Stromal cell of bone marrow (primary cell): ENCODE results near the gene ITGB5.
"Not testable (repeated sequence)": the region's sequence is repeated elsewhere in the genome, so short reads cannot be mapped to it uniquely, and the experiment has no call there.

ENCODE experiments used
- DNase-seq: peaks from one replicate; pipeline ENCODE4 v3.0.0-alpha.2; 2012; ENCODE audit warnings: low read depth

The ITGB5 gene

DNA sequence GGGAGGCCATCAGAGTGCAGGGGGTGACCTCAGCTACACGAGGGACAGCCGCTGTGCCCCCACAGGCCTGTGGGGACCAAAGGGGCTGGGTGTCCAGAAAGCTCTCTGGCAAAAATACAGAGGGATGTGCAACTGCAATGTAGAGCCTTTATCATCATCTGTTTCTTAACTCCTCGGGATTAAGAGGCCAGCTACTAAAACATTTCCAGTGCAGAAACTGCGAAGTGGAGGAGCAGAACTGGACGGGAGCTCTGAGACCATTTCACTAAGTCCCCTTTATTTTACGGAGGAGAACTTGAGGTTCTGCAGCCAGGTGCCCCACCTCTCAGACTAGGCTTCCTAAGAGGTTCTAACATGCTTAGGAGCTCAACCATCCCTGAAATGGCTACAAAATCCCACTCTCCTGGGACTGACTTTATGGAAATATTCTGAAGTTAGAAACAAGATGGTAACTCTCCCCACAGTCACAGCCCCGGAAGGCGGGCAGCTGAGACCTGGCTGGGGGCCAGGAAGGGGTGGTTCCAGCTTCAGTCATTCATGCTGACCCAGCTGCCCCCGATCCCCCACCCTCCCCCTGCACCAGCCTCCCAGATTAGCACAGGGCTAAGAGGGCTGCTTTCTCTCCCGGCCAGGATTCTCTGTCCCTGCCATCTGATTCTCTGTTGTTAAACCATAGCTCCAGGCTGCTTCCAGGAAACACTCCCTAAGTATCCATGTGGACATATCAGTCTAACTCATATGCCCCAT, 116.7 kb downstream of the ITGB5 start:
- no peak for DNase-seq

DNA sequence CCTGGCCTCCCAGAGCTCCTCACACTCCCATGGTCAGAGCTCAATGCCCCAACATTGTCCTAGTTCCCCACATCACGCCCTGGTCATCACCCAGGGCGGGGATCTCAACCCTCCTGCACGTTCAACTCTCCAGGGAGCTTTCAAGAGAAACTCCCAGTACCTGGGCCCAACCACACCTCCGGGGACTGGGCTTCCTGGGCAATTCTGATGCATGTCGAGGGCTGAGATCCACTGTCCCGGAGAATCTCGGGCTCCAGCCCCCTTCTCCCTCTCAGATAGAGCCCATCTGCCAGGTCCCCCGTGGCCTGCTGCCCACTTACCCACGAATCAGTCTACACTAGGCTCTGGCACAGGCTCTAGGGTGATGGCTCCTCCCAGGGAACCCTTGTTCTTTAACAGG, 117.7 kb downstream of the ITGB5 start:
- DNase-seq = no peak

DNA sequence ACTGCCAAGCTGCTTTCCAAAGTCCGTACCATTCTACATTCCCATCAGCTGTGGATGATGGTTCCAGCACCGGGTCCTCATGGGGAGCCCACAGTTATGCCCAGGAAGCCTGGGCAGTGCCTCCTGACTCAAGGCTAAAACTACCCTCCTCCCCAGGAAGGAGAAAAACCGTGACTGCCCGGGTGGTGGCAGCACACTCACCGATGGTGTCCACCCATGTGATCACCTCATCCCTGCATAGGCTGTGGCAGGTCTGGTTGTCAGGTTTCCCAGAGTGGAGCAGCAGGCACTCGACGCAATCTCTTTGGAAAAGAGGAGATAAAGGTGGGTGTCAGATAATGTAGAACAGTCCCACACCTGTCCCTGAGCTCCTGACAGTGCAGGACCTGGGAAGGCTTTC, 118.4 kb downstream of the ITGB5 start:
- DNase-seq = no peak

DNA sequence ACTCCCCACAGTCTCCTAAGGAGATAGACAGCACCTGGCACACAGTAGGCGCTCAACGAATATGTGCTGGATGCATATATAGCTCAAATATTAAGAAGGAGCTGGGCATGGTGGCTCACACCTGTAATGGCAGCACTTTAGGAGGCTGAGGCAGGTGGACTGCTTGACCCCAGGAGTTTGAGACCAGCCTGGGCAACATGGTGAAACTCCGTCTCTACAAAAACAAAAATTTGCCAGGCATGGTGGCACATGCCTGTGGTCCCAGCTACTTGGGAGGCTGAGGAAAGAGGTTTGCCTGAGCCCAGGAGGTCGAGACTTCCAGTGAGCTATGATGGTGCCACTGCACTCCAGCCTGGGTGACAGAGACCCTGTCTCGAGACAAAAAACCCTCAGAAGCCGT, 119.5 kb downstream of the ITGB5 start:
- no peak for DNase-seq

DNA sequence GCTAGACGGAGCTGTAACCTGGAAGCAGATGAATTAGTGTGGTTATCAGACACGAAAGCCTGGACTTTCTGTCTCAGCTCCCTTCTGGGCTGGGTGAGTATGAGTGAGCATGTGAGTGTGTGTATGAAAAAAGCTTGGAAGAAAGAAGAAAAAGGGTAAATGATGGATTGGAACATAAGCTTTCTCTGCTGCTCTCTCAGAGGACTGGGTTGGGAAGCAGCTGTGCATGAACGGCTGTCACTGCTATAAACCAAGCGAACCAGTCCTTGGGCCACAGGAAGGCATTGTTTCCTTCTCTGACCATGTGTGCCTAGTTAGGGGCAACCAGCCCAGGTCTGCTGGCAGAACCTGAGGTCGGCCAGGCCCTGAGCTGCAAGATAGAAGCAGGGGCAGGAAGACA, 119.9 kb downstream of the ITGB5 start:
- no peak for DNase-seq

DNA sequence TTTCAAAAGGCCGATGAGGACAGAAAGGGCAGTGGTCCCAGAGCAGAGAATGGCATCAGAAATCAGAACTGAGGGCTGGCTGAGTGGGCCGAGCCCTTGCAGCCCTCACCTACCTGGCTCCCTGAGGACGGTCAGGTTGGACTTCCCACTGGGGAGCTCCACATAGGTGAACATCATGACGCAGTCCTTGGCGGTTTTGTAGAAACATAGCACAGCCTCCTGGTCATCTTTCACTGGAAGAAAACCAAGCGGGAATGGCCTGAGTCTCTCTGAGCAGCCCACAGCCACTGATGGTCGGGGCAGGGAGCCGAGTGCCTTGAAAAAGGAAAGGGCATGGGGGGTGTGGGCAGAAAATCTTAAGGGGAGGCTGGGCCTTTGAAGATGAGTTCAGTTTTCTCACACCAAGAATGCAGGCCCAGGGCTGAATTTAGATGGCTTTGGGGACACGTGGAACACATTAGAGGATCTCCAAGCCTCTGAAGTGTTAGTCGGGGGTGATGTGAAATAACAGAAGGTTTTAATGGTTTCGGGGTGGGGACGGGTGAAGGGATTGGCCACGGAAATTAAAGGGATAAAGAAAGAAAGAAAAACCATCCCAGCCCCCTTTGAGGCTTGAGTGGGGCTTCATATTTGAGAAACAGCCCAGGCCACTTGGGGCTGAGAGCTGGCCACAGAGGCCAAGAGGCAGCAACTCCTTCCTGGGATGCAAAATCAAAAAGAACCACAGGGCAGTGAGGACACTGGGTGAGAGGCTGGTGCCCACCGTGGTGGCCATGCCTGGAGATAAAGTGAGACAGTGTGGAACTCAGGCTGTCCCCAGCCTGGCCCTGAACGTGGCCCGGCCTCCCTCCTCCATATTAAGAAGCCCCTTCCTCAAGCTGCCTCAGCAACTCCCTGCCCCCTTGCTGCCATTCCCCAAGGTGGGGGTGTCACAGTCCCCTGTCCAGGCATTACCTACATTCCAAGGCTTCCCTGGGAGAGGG, 120.8 kb downstream of the ITGB5 start:
- no peak for DNase-seq

DNA sequence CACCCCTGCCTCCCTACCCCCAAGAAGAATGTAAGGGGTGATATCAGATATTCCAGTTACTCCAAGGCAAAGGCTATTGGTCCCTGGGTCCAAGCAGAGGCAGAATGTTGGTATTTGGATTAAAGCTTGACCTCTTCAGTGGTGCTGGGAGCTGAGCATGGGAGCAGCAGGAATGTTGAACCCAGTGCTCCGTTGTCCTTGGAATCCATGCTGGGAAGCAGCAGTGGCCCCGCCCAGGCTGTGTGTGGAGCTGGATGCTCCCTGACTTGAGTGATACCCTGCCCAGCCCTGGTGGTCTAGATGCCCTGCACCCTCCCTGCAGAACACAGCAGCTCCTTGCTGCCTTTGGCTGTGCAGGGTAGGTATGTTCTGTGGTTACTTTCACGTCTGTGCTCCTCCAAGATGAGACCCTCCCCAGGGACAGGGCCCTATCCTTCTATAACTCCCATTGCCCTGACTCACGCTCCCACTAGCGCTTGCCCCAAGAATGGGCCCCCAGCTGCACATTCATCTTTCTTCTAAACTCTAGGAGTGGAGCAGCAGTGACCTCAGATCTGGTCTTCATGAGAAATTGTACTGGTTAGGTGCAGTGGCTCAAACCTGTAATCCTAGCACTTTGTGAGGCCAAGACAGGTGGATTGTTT, 121.8 kb downstream of the ITGB5 start:
- DNase-seq = no peak

DNA sequence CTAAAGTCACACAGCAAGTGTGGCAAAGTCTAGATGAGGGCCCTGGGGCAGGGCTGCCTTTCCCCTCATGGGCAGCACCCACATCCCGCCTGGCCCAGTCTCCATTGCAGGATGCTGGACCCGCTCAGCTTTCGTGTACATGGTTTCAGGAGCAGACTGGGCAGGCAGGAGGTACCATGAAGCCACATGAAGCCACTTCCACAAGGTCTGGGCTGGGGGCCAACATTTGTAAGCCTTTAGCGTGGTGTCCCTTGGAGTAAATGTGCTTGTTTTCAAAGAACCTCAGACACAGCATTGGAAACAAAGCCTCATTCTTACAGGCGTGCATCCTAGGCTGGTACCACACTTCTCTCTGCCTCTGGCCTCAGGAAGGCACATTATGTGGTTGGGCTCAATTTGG, 122.4 kb downstream of the ITGB5 start:
- no peak for DNase-seq

DNA sequence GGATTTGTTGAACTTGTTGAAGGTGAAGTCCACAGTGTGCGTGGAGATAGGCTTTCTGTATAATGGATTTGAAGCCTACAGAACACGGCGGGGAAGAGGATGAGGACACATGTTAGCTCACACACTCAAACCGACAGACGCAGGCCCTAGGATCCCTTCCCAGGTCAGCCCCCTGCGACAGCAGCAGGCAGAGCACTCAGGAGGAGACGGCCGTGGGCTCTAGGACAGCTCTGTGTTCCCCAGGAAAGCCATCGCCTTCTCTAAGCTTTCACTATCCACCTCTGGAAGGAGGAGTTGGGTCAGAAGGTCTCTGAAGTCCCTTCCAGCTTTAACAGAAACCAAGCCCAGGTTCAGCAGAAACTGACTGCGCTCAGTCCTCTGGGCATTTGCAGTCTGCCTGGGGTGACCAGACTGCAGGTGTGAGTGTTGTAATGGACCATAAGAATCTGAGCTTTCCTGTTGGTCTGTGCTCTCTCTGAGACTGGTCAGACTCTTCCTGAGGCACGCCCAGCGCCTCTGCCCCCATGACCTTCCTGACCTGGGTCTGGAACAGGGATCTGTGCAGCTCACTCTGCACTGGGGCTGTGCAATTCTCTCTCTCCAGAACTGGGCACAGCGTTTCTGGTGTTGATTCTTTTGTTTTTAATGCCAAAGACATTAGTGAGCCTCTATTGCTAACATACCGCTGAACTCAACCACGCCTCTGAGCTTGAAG, 123.4 kb downstream of the ITGB5 start:
- no peak for DNase-seq

DNA sequence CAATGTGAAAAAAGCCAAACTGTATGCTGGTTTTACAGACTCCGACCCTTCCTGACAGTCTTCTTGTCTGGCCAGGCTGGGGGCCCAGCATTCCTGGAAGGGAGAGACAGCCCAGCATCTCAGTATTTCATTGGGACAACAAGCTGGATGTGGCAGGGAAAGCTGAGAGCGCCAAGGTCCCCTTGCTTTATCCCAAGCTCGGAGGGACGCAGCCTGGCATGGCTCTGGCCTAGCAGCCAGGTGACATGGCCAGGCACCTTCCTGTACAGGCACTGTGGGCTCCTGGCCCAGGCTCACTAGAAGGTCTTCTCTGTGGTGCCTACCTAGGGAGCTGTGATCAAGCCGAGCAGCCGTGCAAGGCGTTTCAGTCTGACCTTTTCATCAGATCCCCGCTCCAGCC, 124.0 kb downstream of the ITGB5 start:
- DNase-seq = no peak

DNA sequence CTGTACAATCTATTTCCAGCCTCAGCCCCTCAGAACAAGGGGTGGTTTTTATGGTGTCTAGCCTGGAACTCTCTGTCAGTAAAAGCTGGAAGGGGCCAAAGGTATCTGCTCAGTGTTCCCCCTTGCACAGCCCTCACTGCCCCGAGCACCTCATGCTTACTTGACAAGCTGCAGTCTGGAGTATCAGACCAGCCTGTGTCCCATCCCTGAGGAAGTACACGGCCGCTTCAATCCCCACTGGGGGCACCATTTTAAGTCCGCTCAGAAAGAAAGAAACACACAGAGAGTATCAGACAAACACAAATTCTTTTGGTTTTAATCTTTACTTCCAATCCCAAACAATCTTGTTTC, 124.5 kb downstream of the ITGB5 start:
- DNase-seq = no peak

DNA sequence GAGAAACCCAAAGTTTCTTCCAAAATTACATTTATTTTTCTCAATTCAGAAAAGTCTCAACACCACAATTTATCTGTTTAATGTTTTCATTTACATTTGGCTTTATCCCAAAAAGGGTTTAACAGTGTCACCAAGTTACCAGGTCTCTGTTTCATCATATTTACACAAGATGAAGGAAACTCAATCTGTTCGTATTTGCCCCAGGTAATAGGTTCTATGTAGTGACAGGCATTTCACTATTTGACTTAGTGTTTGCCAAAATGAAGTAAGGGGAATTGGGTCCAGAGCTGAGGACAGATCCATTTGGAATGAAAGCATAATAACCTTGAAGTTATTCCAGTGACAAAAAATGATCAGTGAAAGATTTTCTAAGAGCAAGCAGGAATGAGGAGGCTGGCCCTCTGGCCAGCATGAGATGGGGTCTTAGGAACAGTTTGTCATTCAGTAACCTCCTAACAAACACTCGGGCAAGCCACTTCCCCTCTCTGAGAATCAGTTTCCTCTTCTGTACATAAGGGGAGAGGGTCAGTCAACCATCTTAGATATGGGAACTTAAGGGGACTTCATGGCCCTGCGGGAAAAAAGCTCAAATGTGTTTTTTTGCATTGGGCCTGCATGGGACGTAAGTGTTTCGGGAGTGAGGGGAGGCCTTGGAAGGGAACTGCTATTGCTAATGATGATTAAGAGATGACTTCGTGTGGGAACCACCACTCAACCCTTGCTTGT, 125.1 kb downstream of the ITGB5 start:
- DNase-seq = no peak

DNA sequence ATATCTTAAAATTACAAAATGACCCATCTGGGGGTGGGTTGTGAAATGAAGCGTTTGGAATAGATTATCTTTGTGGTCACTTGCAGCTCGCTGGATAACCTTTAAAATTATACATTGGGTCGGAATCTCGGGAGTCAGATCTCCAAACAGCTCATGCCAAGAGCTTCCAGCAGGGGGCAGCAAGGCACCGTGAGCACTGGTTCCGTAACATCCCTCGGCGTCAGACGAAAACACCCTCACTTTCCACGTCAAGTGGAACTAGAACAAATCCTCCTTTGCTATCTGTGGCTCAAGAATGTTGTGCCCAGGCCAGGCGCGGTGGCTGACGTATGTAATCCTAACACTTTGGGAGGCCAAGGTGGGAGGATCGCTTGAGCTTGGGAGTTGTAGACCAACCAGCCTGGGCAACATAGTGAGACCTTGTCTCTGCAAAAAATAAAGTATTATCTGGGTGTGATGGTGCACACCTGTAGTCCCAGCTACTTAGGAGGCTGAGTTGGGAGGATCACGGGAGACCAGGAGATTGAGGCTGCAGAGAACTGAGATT, 125.8 kb downstream of the ITGB5 start:
- peak; percentile 76 for DNase-seq

DNA sequence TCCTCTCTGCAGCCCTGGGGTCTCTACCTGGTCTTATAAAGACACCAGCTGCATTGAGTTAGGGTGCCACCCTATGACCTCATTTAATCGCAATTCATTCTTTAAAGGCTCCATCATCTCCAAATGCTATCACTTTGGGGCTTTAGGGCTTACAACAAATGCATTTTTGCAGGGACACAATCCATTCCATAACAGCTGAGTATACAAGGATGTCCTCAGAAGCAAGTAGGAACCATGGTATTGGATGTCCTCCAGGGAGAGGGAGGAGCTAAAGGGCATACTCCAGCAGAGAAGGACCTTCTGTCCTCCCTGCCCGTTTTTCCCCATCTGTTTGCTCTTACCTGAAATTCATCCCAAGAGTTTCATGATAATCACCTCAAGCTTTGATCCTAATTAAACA, 126.6 kb downstream of the ITGB5 start:
- DNase-seq = peak; percentile 36

DNA sequence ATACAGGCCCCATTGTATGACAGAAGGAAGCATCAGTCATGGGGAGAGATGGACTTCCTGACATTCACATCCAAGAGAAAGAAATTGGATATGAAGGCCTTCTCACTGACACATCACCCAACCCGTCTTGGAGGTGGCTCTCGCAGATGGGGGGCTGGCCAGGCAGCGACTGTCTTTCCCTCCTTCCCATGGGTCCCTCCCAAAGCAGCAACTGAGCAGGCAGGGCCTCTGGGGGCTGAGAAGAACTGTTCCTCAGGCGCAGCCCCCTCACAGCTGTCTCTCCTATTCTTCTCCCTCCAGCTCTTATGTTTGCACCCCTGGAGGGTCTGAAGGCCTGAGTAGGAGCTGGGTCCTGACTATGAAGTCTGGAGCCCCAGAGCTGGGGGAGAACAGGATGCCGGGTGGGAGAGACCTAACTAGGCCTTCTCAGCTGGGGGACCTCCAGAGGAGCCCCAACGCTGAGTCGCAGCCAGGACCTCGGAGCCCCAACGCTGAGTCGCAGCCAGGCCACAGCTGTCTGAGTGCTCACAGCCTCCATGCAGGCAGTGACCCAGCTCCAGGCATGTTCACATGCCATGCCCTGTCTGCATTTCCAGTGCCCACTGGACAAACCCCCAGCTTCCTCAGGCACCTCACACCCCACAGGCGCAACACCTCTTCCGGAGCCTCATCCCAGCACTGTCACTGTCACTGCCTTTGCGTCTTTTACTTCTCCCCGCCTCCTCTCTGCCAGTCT, 127.3 kb downstream of the ITGB5 start:
- no peak for DNase-seq

DNA sequence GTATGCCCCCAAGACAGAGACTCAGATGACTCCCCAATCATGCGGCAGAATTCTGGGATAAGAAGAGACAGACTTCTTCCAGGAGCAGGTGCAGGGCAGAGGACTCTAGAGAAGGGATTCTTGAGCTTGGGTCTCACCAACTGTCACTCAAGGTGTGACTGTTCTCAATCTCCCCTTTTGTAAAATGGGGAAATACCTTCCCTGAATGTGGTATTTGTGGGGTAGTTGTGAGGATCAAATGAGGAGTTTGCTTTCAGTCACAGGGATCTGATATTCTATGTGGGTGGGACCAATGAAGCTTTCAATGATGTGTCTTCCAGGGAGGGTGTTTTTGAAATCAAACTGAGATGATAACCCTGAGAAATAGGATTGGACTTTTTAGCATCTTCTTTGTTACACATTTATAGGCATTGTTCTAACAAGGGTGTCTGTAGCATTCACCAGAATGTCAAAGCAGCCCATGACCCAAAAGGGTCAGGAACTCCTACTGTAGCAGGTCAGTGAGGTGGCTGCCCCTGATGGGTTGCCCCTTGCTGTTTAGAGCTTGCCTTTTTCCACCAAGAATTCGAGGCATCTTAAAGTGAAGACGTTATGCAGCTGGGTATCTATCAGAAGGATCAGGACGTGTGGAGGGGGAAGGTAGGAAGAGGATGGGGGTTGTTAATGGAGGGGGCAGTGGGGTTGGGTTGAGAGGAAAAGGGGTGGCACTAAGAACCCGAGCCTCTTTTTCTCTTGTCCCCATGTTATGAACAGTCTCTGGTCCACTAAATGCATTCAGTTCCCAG, 128.1 kb downstream of the ITGB5 start:
- DNase-seq = no peak

DNA sequence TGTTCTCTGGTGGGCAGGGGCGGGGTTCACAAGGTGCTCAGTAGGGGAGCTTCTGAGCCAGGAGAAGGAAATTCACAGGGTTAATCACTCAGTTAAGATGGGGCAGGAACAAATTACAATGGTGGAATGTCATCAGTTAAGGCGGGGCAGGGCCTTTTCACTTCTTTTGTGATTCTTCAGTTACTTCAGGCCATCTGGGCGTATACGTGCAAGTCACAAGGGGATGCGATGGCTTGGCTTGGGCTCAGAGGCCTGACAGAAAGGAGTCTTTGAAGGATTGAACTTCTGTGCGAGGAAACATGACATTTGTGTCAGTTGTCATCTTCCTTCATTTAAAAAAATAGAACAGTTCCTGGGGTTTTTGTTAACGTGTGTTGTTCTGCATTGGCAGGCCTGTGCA, 129.2 kb downstream of the ITGB5 start:
- DNase-seq = not testable (repeated sequence)

DNA sequence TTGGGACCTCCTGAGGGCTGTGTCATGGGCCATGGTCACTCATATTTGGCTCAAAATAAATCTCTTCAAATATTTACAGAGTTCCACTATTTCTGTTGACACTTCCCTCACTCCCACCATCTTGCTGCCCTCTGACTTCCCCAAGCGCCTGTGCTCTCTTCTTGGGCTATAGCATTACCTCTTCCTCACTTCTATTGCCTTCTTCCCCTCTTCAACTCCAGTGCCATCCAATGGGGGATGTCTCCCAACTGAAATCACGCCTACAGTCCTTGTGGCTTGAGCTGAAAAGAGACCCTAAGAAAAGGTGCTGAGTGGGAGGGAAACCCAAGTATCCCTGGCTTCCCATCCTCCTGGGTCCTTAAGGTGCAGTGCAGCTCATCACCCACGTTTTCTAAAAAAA, 135.1 kb downstream of the ITGB5 start:
- no peak for DNase-seq

DNA sequence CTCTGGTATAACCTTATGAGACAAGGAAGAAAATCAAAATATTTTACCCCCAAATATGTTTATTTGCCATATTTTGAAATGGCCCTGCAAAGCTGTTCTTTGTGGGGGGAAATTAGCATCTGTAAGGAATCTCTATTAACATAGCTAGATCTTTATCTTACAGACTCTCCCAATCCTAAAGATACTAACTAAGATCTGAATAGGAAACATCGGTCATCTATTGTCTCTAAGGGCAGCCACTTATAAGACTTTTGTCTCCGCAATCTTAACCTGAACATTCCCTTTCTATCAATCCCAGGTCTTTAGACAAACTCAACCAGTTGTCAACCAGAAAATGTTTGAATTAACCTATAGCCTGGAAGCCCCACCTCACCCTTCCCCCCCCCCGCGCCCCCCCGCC, 135.7 kb downstream of the ITGB5 start:
- DNase-seq = no peak

DNA sequence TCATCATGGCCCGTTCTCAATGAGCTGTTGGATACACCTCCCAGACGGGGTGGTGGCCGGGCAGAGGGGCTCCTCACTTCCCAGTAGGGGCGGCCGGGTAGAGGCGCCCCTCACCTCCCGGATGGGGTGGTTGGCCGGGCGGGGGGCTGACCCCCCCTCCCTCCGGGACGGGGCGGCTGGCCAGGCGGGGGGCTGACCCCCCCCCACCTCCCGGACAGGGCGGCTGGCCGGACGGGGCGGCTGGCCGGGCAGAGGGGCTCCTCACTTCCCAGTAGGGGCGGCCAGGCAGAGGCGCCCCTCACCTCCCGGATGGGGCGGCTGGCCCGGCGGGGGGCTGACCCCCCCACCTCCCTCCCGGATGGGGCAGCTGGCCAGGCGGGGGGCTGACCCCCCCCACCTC, 137.3 kb downstream of the ITGB5 start:
- DNase-seq = not testable (repeated sequence)
